Measurements from ENCODE around the gene ARSA.
A peak's percentile ranks its signal among the peaks of the same experiment; 100 is the strongest.
"Not testable (repeated sequence)": the region's sequence is repeated elsewhere in the genome, so short reads cannot be mapped to it uniquely, and the experiment has no call there.

ARSA gene

GRCh38 chr22:50627642-50628542, at the start of gene ARSA:
ARSA (minus strand) TSS chr22:50628152; CDS start chr22:50627779, 373 bp downstream.
- peak; percentile 73 for DNase-seq

- no peak for DNase-seq
These were observed 48.9 kb upstream of the ARSA start for GRCh38 chr22:50676661-50677492.

DNA sequence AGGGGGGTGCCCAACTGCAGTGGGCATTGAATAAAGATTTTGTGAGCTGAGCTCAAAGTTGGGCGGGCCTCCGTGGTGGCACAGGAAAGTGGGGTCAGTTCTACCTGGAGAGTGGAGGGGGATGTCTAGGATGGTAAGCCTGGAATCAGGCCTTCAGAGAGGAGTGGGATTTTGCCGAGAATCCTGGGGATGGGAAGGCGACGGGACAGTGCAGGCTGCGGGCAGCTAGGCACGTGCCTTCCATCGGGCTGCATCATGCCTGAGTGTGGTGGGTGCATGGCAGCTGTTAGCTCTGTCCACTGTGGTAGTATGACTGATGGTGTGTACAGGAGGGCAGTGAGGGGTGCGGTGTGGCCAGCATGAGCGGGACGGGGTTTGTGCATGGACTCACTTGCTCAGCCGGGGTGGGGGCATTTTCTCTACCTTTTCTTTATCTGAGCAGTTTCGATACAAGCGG, 48.3 kb upstream of the ARSA start:
- DNase-seq = no peak

DNA sequence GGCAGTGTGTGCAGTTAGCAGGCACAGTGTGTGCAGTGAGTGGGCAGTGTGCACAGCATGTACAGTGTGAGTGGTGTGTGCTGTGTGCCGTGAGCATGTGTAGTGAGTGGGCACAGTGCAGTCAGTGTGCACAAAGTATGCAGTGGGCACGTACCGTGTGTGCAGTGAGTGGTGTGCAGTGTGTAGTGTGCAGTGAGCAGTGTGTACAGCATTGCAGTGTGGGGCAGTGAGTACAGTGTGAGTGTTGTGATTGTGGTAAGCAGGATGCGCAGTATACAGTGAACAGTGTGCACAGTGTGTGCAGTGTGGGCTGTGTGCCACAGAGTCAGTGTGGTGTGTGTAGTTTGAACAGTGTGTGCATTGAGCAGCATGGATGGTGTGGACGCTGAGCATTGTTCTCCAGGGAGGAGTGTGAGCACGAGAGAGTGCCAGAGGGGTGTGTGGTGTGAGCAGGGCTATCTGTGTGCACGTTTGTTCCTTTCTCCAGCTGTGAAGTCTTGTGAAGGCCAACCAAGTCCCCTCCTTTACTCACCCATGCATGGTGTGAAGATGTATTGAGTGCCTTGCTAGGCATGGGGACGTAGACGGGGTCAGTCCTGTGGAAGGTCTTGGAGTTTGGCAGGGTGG, 47.7 kb upstream of the ARSA start:
- no peak for DNase-seq

GRCh38 chr22:50674606-50675552, 46.9 kb upstream of the ARSA start:
- DNase-seq = peak; percentile 70

DNA sequence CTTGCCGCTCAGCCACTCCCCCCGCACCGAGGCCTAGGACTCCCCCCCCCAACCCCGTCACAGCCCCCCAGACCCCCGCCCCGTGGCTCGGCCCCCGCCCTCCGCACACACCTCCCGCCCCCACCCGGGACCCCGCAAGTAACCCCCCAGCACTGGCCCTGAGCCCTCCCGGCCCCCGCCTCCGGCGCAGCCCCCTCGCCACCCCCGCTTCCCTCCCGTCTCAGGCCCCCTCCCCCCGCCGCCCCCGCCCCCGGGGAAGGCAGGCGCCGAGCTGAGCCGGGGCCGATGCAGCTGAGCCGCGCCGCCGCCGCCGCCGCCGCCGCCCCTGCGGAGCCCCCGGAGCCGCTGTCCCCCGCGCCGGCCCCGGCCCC, 46.2 kb upstream of the ARSA start:
- DNase-seq = no peak

GRCh38 chr22:50673231-50674129, 45.5 kb upstream of the ARSA start:
- no peak for DNase-seq

DNA sequence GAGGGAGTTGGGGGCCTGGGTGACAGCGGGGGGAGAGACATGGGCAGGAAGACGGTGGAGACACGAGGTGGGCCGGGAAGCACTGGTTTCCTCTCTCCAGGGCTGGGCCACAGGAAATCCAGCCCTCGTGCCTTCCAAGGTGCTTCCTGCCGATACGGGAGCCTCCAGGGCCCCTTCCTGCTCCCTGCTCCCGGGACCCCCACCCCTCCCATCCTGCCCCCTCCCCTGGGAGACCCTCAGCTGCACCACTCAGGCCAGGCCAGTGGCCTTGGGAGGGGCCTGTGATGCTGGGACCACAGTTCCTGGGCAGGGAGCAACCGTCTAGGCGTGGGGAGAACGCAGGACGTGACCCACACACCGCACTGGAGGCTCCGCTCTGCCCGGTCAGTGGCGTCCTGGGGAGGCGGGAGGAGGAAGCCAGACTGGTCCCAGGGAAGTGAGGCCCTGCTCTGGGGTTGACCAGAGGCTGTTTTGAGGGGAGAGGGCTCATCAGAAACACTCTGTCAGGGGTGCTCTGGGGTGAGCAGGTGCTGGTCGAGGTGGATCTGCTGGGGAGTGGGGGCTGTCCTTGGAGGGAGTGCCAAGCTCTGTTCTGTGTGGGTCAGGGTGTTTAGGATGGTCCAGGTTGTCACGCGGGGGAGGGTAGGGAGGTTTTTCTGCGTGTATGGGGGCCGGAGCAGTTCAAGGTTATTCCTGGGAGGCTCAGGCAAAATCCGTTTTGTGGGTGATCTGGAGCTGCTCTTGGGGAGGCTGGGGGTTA, 44.7 kb upstream of the ARSA start, which contains the start of gene SHANK3:
TSS of gene SHANK3 (plus strand) at position 353 of the 760 bp plus-strand sequence.
- no peak for DNase-seq

GRCh38 chr22:50672041-50672440, 44.1 kb upstream of the ARSA start:
- no peak for DNase-seq

GRCh38 chr22:50671641-50672040, 43.7 kb upstream of the ARSA start:
- DNase-seq = no peak

- no peak for DNase-seq
These were observed 43.1 kb upstream of the ARSA start for GRCh38 chr22:50670914-50671538.

- no peak for DNase-seq
These were observed 42.6 kb upstream of the ARSA start for GRCh38 chr22:50670513-50670912.

DNA sequence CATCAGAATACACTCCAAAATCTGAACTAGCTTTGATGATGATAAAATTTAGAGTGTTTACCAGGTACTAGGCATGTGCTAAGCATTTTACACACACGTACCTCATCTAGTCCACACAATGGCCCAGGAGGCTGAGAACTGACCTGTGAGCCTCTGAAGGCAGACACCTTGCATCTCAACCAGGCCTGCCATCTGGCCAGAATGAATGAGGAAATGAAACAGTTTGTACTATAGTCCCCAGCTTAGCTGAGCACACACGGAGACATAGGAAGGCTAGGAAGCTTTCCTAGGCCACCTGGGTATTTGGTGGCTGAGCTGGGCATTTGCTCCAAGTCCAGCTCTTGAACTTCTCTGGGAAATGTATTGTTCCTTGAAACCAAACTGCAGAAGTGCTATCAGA, 37.8 kb upstream of the ARSA start:
- DNase-seq = no peak

- no peak for DNase-seq
These were observed 37.3 kb upstream of the ARSA start for GRCh38 chr22:50665212-50665611.

DNA sequence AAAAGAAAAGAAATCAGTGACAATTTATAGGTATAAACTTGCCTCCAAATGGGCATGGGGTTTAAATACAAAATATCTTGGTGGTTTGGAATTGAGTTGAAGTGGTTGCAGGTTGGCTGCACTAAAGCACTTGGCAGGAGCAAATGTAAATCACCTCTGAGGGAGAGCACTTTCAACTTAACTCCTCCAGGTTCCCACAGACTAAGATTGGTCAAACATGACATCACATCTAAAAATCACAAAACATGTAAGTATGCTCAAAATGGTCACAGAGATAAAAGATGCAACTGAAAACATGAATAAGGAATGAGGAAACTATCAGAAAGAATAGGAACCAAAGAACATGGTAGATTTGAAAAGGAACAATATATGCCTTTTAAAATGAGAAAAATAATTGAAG, 32.4 kb upstream of the ARSA start:
- DNase-seq = no peak

- DNase-seq = not testable (repeated sequence)
These were observed 31.8 kb upstream of the ARSA start for GRCh38 chr22:50659711-50660110.

DNA sequence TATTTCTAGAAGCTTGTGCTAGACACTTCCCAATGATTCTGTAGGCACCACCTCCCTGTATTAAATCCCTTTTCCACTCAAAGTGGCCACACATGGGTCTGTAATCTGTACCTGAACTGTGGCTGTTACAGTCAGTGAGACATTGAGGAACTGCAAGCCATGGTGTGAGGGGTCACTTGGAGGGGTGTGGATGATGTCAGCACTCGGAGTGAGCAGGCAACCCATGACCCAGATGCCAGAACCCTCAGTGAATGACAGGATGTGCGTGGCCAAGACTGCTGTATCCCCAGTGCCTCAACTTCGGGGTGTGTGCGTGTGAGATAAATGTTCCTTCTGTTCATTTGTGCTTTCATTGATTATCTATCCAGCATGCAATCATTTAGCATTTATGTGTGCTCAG, 30.0 kb upstream of the ARSA start:
- DNase-seq = no peak

DNA sequence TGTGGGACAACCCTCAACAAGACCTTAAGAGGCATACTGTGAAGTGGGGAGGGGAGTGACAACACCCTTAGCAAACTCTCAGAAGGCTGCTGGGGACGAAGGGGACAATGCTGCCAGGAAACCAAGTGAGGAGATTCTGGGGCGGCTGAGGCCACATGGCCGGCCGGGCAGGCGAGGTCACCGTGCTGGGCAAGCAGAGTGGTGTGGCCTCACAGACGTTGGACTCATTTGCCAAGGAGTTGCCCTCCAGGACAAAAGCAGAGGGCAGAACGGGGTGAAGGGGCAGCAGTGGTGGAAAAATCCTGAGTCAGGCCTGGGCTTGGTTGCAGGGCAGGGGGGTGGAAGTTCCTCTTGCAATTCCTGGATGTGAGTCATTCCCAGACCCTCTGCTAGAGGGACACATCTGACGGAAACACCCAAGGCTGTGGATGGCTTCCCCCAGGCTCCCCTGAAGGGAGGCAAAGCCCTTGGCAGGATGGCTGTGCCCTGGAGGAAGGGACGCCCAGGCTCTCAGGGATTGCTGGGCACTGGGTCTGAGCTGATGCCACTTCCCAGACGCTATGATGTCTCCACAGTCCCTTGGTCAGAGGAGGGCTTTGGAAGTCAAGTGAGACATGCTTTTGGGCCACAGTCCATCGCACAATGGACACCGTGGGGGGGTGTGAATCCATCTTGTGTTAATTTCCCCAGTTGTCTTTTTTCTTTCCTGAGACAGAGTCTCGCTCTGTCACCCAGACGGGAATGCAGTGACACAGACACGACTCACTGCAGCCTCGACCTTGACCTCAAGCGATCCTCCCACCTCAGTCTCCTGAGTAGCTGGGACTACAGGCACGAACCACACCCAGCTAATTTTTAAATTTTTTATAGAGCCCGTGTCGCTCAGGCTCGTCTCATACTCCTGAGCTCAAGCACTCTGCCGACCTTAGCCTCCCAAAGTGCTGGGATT, 28.4 kb upstream of the ARSA start:
- DNase-seq = no peak

GRCh38 chr22:50654664-50655063, 26.7 kb upstream of the ARSA start:
- not testable (repeated sequence) for DNase-seq
